Adrenal gland (tissue), 12 donors: Measurements from ENCODE around the gene MTCH1. TPM values are rescaled to one million over a fixed set of nuclear protein-coding genes. Genes with fewer than 3 reads are reported as not detected.

ENCODE experiments used
- DNase-seq, 7 donors: peaks; one replicate each; pipeline ENCODE4 v3.0.0-alpha.2; 2019 to 2020
- H3K27ac ChIP-seq, 5 donors: fragments of 200-600 bp; sonication (generic) in 4 of 5; 1 replicate in 3 of 5; 2 replicates in 2 of 5; pipeline versions ENCODE4 v1.5.1 to v1.8.0; 2016 to 2020; ENCODE audit warnings: mild to moderate bottlenecking in 1 of 5
- H3K27me3 ChIP-seq: fragments of 200-600 bp; 2 replicates; pipeline ENCODE4 v1.8.0; 2021
- H3K36me3 ChIP-seq, 2 donors: fragments of 200-600 bp; replicated peaks in 1 of 2; 1 replicate in 1 of 2; 2 replicates in 1 of 2; pipeline versions ENCODE4 v1.5.1 to v1.8.0; 2018 to 2022
- H3K4me1 ChIP-seq, 2 donors: fragments of 200-600 bp; replicated peaks in 1 of 2; 1 replicate in 1 of 2; 2 replicates in 1 of 2; pipeline versions ENCODE4 v1.5.1 to v1.8.0; 2018 to 2021
- H3K4me3 ChIP-seq, 4 donors: fragments of 200-600 bp; sonication (generic) in 3 of 4; one replicate each; pipeline ENCODE4 v1.5.1; 2016 to 2018
- H3K9me3 ChIP-seq, 3 donors: fragments of 200-600 bp; sonication (generic) in 1 of 3; replicated peaks in 1 of 3; 1 replicate in 2 of 3; 2 replicates in 1 of 3; pipeline versions ENCODE4 v1.5.1 to v1.8.0; 2016 to 2021
- CTCF ChIP-seq, 6 experiments: fragments of 450-650 bp in 4 of 6; fragments of 200-600 bp in 2 of 6; sonication (generic) in 1 of 6; IDR thresholded peaks; 1 replicate in 5 of 6; 2 replicates in 1 of 6; pipeline versions ENCODE4 v1.5.1 to v1.8.0; 2016 to 2021; ENCODE audit warnings: antibody characterized with exemption in 6 of 6, mild to moderate bottlenecking in 2 of 6, moderate library complexity in 1 of 6
- POLR2A ChIP-seq, 2 donors: fragments of 450-650 bp; IDR thresholded peaks; one replicate each; pipeline ENCODE4 v1.6.1; 2017; ENCODE audit warnings: antibody characterized with exemption in 2 of 2, mild to moderate bottlenecking in 2 of 2, moderate library complexity in 1 of 2
- WGBS, 4 donors: extraction: QIAGEN DNeasy Blood & Tissue Kit in 2 of 4; methylation state at CpG; one replicate each; pipeline versions ENCODE4 v1.1.5 to v1.1.7; 2013 to 2017; 5-methylcytosine and 5-hydroxymethylcytosine counted together
- intact Hi-C, 2 donors: fragments of 100-400 bp; cut with DNase I; formaldehyde crosslinking; loops; one replicate each; pipeline versions ENCODE4 v1.14.1 to v1.15.0; 2022 to 2023
- polyA plus RNA-seq, 3 donors: library from polyadenylated mRNA; stranded (reverse); fragments of 200-250 nt in 2 of 3; fragments of 350-450 nt in 1 of 3; fragmentation: Illumina TruSeq in 1 of 3; extraction: RNeasy Lipid Tissue Mini Kit (QIAGEN cat#74804) in 1 of 3; gene quantifications; one replicate each; pipeline ENCODE4 v1.2.3, GENCODE V29; 2013 to 2014
- total RNA-seq, 9 donors: library from RNA; depleted of rRNA in 4 of 9; stranded (reverse); fragments of >200 nt in 4 of 9; fragments of 120-200 nt in 1 of 9; fragmentation: NEBNext Ultra II Directional in 1 of 9; extraction: Animal tissue kit (Norgen Biotek cat#: 25700) in 1 of 9; gene quantifications; one replicate each; pipeline versions ENCODE4 v1.1.0 to v1.2.4, GENCODE V29; 2013 to 2023
- donor health status: healthy with polysubstance abuse.
- donor health status: Bipolar disorder and iron deficiency.
- donor health status: DM: yes; HTN: yes; CAD: no.
- donor health status: DM: no; HTN: no; CAD: no.
- donor health status: DM: no; HTN: no; CAD: no.
- donor health status: DM: yes; HTN: yes; CAD: no.

The MTCH1 gene
- total and polyA plus RNA-seq, 12 donors, result 116 to 523 (median 338) TPM

- TF ChIP-seq POLR2A (IDR thresholded peaks at IDR 0.05) (no peak), CTCF (IDR thresholded peaks at IDR 0.05) (no peak)
- H3K4me3 ChIP-seq, result no peak overlapping the region
- H3K27ac ChIP-seq, result no peak overlapping the region
Observed at GRCh38 chr6:37011656-37012378, 25.8 kb upstream of the MTCH1 start.

GRCh38 chr6:37010402-37010892 lies 24.5 kb upstream of the MTCH1 start:
- no peak overlapping the region for H3K27ac ChIP-seq
- no peaks in the 10 kb centered on the region for H3K36me3 ChIP-seq
- H3K4me3 ChIP-seq, result no peak overlapping the region
- no peak for DNase-seq
- 91 to 98% (median 93%) methylated on average over 7 to 10 of the region's 10 CpGs for WGBS, 4 donors
- H3K4me1 ChIP-seq, result no peaks in the 10 kb centered on the region
- no peaks in the 10 kb centered on the region for H3K27me3 ChIP-seq
- TF ChIP-seq CTCF (IDR thresholded peaks at IDR 0.05), result no peak
- no peak for TF ChIP-seq POLR2A (IDR thresholded peaks at IDR 0.05)
- intact Hi-C loops, result loop anchor here (5.0 to 10.0 kb wide), 2 partner anchors 116 to 243 kb away; no protein-coding TSS in a partner anchor
- H3K9me3 ChIP-seq, result no peaks in the 10 kb centered on the region

More at GRCh38 chr6:37011656-37012378, 25.8 kb upstream of the MTCH1 start:
- intact Hi-C loops, result loop anchor here (5.0 to 10.0 kb wide), 2 partner anchors 117 to 245 kb away; no protein-coding TSS in a partner anchor
- no peaks in the 10 kb centered on the region for H3K36me3 ChIP-seq
- H3K4me1 ChIP-seq, result no peaks in the 10 kb centered on the region
- no peaks in the 10 kb centered on the region for H3K9me3 ChIP-seq
- DNase-seq, result peak in 5 of 7 donors; percentile 50 to 80 (median 55)
- no peaks in the 10 kb centered on the region for H3K27me3 ChIP-seq
- 66 to 87% (median 85%) methylated on average over 9 to 11 of the region's 11 CpGs for WGBS, 4 donors

- WGBS, 4 donors, result 73 to 80% (median 79%) methylated on average over 12 to 15 of the region's 15 CpGs
- peak overlapping the region in 1 of 5 donors; percentile 79 for H3K27ac ChIP-seq
- no peak for DNase-seq
- H3K36me3 ChIP-seq, result no peaks in the 10 kb centered on the region
- no peaks in the 10 kb centered on the region for H3K9me3 ChIP-seq
- H3K27me3 ChIP-seq, result no peaks in the 10 kb centered on the region
- intact Hi-C loops, result no loop called here
- peak overlapping the region in 1 of 4 donors; percentile 26 for H3K4me3 ChIP-seq
- H3K4me1 ChIP-seq, result no peaks in the 10 kb centered on the region
- TF ChIP-seq CTCF (IDR thresholded peaks at IDR 0.05) (no peak), POLR2A (IDR thresholded peaks at IDR 0.05) (no peak)
Observed at GRCh38 chr6:37008484-37009465, 22.8 kb upstream of the MTCH1 start.
